Hematopoietic multipotent progenitor cell treated with erythropoietin and hydrocortisone succinate and interleukin-3 and kit ligand, for 15 days (in vitro differentiated cells): ENCODE measurements around the gene PIPOX.

ENCODE experiments used
- DNase-seq: peaks from one replicate; pipeline ENCODE4 v3.0.0-alpha.2; 2015; ENCODE audit warnings: low spot score

Gene PIPOX

GRCh38 chr17:29042679-29043538 lies at the start of gene PIPOX:
PIPOX (plus strand) TSS chr17:29043141; CDS start chr17:29043226, 85 bp downstream.
- no peak for DNase-seq

DNA sequence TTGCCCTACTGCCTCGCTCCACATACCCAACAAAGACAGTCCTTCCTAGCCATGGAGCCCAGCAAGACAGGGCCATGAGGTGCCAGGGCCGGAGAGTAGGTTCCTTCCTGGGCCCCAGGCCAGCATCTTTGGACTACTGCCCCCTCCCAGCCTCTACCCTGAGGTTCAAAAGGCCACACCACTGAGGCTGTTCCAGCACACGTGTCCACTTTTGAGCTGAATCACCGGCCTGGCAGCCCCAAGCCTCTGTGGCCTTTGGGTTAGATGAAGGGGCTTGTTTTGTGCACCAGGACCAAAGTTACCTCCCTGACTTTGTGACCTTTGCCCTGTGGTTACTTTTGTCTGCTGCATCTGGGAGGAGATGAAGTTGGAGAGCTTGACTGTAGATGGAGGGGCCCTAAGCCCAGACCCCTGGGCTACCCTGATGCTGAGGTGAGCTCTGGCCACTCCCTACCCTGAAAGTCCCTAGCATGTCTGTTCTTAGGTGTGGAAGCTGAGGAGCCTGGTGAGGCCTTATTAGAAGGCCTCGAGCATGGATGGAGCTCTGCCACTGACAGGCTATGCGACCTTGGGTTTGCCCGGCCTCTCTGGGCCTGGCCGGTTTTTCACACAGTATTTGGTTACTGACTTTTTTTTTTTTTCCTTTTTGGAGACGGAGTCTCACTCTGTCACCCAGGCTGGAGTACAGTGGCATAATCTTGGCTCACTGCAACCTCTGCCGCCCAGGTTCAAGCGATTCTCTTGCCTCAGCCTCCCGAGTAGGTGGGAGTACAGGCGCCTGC lies 49.1 kb upstream of the PIPOX start:
- DNase-seq, result no peak

GRCh38 chr17:28996554-28997096 lies 46.3 kb upstream of the PIPOX start:
- DNase-seq, result no peak

- no peak for DNase-seq
Observed at GRCh38 chr17:28997806-28998205, 45.1 kb upstream of the PIPOX start.

DNA sequence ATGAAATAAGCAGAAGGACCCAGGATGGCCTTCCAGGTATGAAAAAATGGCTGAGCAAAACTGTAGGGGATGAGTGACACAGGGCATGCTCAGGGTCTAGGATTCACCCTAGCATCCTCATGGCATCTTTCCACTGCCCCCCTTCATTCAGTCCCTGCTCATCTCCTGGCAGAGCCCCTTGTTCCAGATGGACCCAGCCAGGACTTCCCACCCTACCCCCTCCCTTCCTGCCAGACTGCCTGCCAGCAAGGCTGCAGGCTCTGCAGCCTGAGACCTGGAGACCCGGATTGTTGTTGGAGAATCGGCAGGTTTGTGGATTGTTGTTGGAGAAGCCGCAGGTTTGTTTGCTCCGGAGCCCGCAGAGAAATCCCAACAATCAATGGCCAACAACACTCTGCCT lies 43.7 kb upstream of the PIPOX start:
- no peak for DNase-seq

DNA sequence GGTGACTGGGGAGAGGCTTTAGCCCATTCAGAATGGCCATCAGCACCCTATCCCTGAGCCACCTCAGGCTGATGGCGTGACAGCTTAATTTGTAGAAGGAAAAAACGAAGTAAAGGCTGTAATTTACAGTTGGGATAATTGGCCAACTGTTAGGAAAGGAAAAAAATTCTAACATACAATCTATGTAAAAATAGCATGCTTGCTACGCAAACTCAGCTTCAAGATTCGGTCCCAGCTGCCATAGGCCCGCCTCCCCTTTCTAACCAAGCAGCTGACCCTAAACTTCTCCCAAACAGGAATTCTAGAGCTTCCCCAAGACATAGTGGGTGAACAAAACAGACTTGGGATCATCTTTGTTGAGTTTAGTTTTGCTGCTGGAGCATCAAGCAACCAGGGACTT lies 42.0 kb upstream of the PIPOX start:
- no peak for DNase-seq

- no peak for DNase-seq
Observed at GRCh38 chr17:29002811-29003210, 40.1 kb upstream of the PIPOX start.

- no peak for DNase-seq
Observed at GRCh38 chr17:29003289-29003688, 39.7 kb upstream of the PIPOX start.

- DNase-seq, result no peak
Observed at GRCh38 chr17:29004081-29004692, 38.8 kb upstream of the PIPOX start.

GRCh38 chr17:29005936-29006511 lies 36.9 kb upstream of the PIPOX start, which contains the start of gene SEZ6:
SEZ6 (minus strand) TSS chr17:29006033; CDS start chr17:29005869, 164 bp downstream.
- no peak for DNase-seq

DNA sequence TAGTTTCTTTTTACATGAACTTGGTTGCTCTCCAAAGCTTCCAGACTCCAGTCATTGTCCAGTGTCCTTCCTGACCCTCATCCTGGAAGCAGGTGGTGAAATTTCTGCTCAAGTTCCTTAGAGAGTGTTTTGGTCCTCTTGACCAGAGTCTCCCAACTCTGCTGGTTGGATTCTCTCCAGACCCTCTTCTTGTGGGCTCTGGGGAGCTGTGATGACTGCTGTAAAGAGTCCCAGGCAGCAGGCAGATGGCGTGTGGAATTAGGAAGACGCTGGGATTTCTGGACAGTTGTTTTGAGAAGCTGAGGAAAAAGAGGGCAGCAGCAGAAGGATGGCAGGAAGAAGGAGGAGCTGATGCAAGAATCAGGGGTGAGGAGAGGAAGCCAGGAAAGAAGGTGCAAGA lies 35.5 kb upstream of the PIPOX start:
- no peak for DNase-seq

- no peak for DNase-seq
Observed at GRCh38 chr17:29007860-29008455, 35.0 kb upstream of the PIPOX start.

DNA sequence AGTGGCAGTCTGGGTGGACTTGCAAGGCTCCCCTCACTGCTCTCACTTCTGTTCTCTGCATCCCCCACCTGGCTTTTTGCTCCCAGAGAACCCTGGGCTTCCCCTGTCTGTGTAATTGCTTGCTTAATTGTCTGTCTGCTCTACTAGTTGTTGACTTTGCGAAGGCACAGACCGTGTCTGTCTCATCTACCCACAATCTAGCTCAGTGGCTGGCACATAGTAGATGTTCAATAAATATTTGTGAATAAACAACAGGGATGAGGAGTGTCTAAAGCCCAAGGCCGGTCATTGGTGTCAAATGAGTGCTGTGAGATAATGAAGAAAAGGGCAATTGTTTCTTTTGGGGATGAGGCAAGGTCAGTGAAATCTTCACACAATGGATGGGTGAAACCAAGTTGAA lies 34.4 kb upstream of the PIPOX start:
- DNase-seq, result no peak

- DNase-seq, result no peak
Observed at GRCh38 chr17:29010129-29010528, 32.8 kb upstream of the PIPOX start.

GRCh38 chr17:29010586-29010985 lies 32.4 kb upstream of the PIPOX start:
- DNase-seq, result no peak

DNA sequence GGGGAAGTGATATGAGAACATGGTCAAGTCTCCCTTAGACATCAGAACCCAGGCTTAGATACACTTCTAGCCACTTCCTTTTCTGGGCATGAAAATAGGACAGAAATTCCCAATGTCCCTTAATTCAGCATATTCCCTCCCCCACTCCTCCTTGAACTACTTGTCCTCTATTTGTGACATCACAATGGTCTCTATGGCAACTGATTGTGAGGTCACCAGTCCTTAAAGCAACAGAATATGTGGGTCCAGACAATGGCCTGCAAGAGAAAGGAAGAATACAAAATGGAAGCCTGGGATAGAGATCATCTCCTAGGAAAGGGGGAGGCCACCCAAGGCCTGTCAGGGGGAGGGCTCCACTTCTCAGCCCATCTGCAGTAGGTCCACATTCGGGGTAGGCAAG lies 30.4 kb upstream of the PIPOX start:
- no peak for DNase-seq

- no peak for DNase-seq
Observed at GRCh38 chr17:29014716-29015115, 28.2 kb upstream of the PIPOX start.

DNA sequence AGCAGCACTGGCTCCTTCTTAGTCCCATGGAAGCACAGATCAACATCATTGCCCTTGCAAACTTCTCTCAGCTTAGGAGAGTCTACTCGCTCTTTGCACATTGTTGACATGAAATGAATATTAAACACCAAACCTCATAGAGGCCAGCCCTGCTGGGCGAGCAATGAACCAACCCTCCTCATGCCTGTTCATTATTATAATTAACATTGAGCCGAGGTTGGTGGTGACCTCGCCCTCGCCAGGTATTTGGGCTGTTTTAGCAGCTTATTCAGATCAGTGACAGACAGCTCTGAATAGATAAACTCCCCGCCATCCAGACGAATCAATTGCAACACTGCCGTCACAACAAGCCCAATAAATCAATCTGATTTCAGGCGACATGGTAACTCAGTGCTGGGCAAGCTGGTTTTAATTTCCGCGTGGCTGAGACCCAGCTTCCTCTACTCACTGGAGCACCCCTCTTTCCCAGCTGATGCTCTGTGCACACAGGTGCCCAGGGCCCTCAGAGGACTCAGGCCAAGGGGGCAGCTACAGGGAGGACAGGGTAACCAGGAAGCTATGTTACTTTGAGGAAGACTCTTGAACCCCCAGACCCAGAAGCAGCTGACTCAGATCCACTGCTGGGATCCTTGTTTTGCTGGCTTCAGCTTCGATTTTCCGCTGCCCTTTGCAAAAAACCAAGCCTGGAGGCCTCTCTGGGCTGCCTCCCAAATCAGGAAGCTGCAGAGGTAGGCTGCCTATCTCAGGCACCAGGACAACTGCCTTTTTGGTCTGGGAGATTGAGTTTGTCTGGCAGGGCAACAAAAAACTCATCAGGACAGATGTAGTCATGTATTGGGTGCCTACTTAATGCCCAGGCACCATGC lies 26.4 kb upstream of the PIPOX start:
- DNase-seq, result no peak

GRCh38 chr17:29018788-29019474 lies 24.0 kb upstream of the PIPOX start:
- DNase-seq, result no peak
